ENCODE results near the gene NUDT21.

NUDT21 gene

GRCh38 chr16:56481468-56482122 lies 30.5 kb upstream of the NUDT21 start:
- Histone ChIP-seq H3K4me1 (peaks cover 0 to 11% (median 8%) of the 10 kb centered on the region in 10 experiments; a peak in 10 of 20 replicates), H3K27ac (no peak overlapping the region), H3K4me2 (no peak overlapping the region), H3K9me3 (replicated peaks in 1 of 11) (peaks cover 0 to 3% (median 0%) of the 10 kb centered on the region in 11 experiments; a peak in 1 of 22 replicates), H4K20me1 (peaks cover 0 to 5% (median 0%) of the 10 kb centered on the region in 11 experiments; a peak in 2 of 22 replicates), H3K27me3 (no peaks in the 10 kb centered on the region), H3K9ac (no peak overlapping the region), H3K4me3 (no peak overlapping the region), H3K36me3 (peaks cover 41 to 99% (median 68%) of the 10 kb centered on the region in 11 experiments)
- no peak for TF ChIP-seq Cebpa-rat (IDR thresholded peaks at IDR 0.05)

GRCh38 chr16:56480776-56481467 lies 29.8 kb upstream of the NUDT21 start:
- H3K9ac ChIP-seq, result no peak overlapping the region

GRCh38 chr16:56479469-56479868 lies 28.3 kb upstream of the NUDT21 start:
- Histone ChIP-seq H3K36me3 (peaks cover 54 to 99% (median 77%) of the 10 kb centered on the region in 11 experiments), H3K9me3 (replicated peaks in 1 of 11) (no peaks in the 10 kb centered on the region), H3K4me3 (no peak overlapping the region), H3K27me3 (no peaks in the 10 kb centered on the region), H3K27ac (no peak overlapping the region), H3K9ac (no peak overlapping the region), H3K4me1 (peaks cover 0 to 12% (median 8%) of the 10 kb centered on the region in 10 experiments; a peak in 10 of 20 replicates), H3K4me2 (no peak overlapping the region), H4K20me1 (peaks cover 0 to 5% (median 0%) of the 10 kb centered on the region in 11 experiments; a peak in 2 of 22 replicates)
- TF ChIP-seq Cebpa-rat (IDR thresholded peaks at IDR 0.05), result no peak

More at GRCh38 chr16:56480776-56481467, 29.8 kb upstream of the NUDT21 start:
- Histone ChIP-seq H3K36me3 (peaks cover 48 to 99% (median 73%) of the 10 kb centered on the region in 11 experiments), H3K27me3 (no peaks in the 10 kb centered on the region), H4K20me1 (peaks cover 0 to 5% (median 0%) of the 10 kb centered on the region in 11 experiments; a peak in 2 of 22 replicates), H3K27ac (no peak overlapping the region), H3K4me2 (no peak overlapping the region), H3K4me3 (no peak overlapping the region), H3K9me3 (replicated peaks in 1 of 11) (no peaks in the 10 kb centered on the region), H3K4me1 (peaks cover 0 to 12% (median 8%) of the 10 kb centered on the region in 10 experiments; a peak in 10 of 20 replicates)
- no peak for TF ChIP-seq Cebpa-rat (IDR thresholded peaks at IDR 0.05)

GRCh38 chr16:56478281-56479049 lies 27.3 kb upstream of the NUDT21 start:
- Histone ChIP-seq H4K20me1 (peaks cover 0 to 5% (median 0%) of the 10 kb centered on the region in 11 experiments; a peak in 2 of 22 replicates), H3K36me3 (peaks cover 63 to 99% (median 83%) of the 10 kb centered on the region in 11 experiments), H3K9ac (no peak overlapping the region), H3K27ac (no peak overlapping the region), H3K4me1 (peaks cover 0 to 12% (median 8%) of the 10 kb centered on the region in 10 experiments; a peak in 10 of 20 replicates), H3K4me3 (no peak overlapping the region), H3K27me3 (no peaks in the 10 kb centered on the region), H3K4me2 (no peak overlapping the region), H3K9me3 (replicated peaks in 1 of 11) (no peaks in the 10 kb centered on the region)
- TF ChIP-seq Cebpa-rat (IDR thresholded peaks at IDR 0.05), result no peak

GRCh38 chr16:56477096-56477878 lies 26.2 kb upstream of the NUDT21 start:
- Histone ChIP-seq H3K9me3 (replicated peaks in 1 of 11) (no peaks in the 10 kb centered on the region), H3K4me3 (no peak overlapping the region), H4K20me1 (peaks cover 0 to 5% (median 0%) of the 10 kb centered on the region in 11 experiments; a peak in 2 of 22 replicates), H3K4me1 (peaks cover 0 to 12% (median 8%) of the 10 kb centered on the region in 10 experiments; a peak in 10 of 20 replicates), H3K9ac (no peak overlapping the region), H3K27me3 (no peaks in the 10 kb centered on the region), H3K36me3 (peaks cover 75 to 99% (median 84%) of the 10 kb centered on the region in 11 experiments), H3K27ac (peak overlapping the region in 2 of 11 experiments; percentile 18 to 24; a peak in 3 of 22 replicates), H3K4me2 (peak overlapping the region in 4 of 11 experiments; percentile 9 to 50 (median 36); a peak in 6 of 22 replicates)
- no peak for TF ChIP-seq Cebpa-rat (IDR thresholded peaks at IDR 0.05)

GRCh38 chr16:56475201-56475600 lies 24.1 kb upstream of the NUDT21 start:
- no peaks in the 10 kb centered on the region for H3K27me3 ChIP-seq
- peaks cover 0 to 12% (median 8%) of the 10 kb centered on the region in 10 experiments; a peak in 10 of 20 replicates for H3K4me1 ChIP-seq
- peaks cover 0 to 8% (median 0%) of the 10 kb centered on the region in 11 experiments; a peak in 2 of 22 replicates for H4K20me1 ChIP-seq
- H3K36me3 ChIP-seq, result peaks cover 96 to 100% (median 98%) of the 10 kb centered on the region in 11 experiments
- no peak overlapping the region for H3K9ac ChIP-seq
- H3K4me3 ChIP-seq, result no peak overlapping the region
- no peak for TF ChIP-seq Cebpa-rat (IDR thresholded peaks at IDR 0.05)
- H3K27ac ChIP-seq, result no peak overlapping the region
- no peaks in the 10 kb centered on the region for H3K9me3 ChIP-seq (replicated peaks in 1 of 11)
- H3K4me2 ChIP-seq, result no peak overlapping the region

GRCh38 chr16:56470666-56471065 lies 19.5 kb upstream of the NUDT21 start:
- TF ChIP-seq Cebpa-rat (IDR thresholded peaks at IDR 0.05), result no peak
- H3K9me3 ChIP-seq (replicated peaks in 1 of 11), result no peaks in the 10 kb centered on the region
- H3K36me3 ChIP-seq, result peaks cover 100% of the 10 kb centered on the region in 11 experiments
- no peaks in the 10 kb centered on the region for H3K4me1 ChIP-seq
- no peak overlapping the region for H3K9ac ChIP-seq
- no peak overlapping the region for H3K27ac ChIP-seq
- H3K4me3 ChIP-seq, result no peak overlapping the region
- H3K27me3 ChIP-seq, result no peaks in the 10 kb centered on the region
- peaks cover 0 to 15% (median 0%) of the 10 kb centered on the region in 11 experiments; a peak in 2 of 22 replicates for H4K20me1 ChIP-seq
- H3K4me2 ChIP-seq, result no peak overlapping the region

- no peak overlapping the region for H3K4me2 ChIP-seq
- no peaks in the 10 kb centered on the region for H3K9me3 ChIP-seq (replicated peaks in 1 of 11)
- no peak for TF ChIP-seq Cebpa-rat (IDR thresholded peaks at IDR 0.05)
- H3K4me3 ChIP-seq, result no peak overlapping the region
- H3K9ac ChIP-seq, result no peak overlapping the region
- H3K36me3 ChIP-seq, result peaks cover 100% of the 10 kb centered on the region in 11 experiments
- H4K20me1 ChIP-seq, result peaks cover 0 to 15% (median 0%) of the 10 kb centered on the region in 11 experiments; a peak in 2 of 22 replicates
- H3K4me1 ChIP-seq, result no peaks in the 10 kb centered on the region
- H3K27me3 ChIP-seq, result no peaks in the 10 kb centered on the region
- H3K27ac ChIP-seq, result no peak overlapping the region
Measured at GRCh38 chr16:56470232-56470631, 19.1 kb upstream of the NUDT21 start.

Data from BLaER1 treated with 17β-estradiol and CSF1 and Interleukin-3, amounts not matched to agents 10 nM and 100 nM (cell line).